A673 (cell line): ENCODE data around the gene ECI1. TPM values are rescaled to one million over a fixed set of nuclear protein-coding genes. Genes with fewer than 3 reads are reported as not detected.

Experiments
- BruUV-seq: library from RNA; stranded (reverse); fragments of 400-500 nt; replicated peaks from 2 replicates; lab custom pipeline; 2021; lab: Mats Ljungman, UMichigan
- CTCF ChIA-PET: fragments of 300-600 bp; sonication (Branson Sonifier 250); formaldehyde crosslinking; loops from one replicate; lab custom pipeline; 2022; ENCODE audit warnings: antibody characterized with exemption; lab: Charles Lee
- POLR2A ChIA-PET: fragments of 300-600 bp; sonication (Branson Sonifier 250); formaldehyde crosslinking; loops from one replicate; lab custom pipeline; 2022; ENCODE audit warnings: antibody characterized with exemption; ENCODE audit not compliant: low non-redundant PET; lab: Charles Lee
- DNase-seq: peaks from one replicate; pipeline ENCODE4 v3.0.0-alpha.2; 2015; ENCODE audit warnings: low spot score
- H3K27ac ChIP-seq: fragments of 200-600 bp; sonication (generic); 2 replicates; pipeline ENCODE4 v1.5.1; 2016; ENCODE audit warnings: mixed run types, low read depth, mild to moderate bottlenecking, mixed read lengths, antibody characterized with exemption, low read length; ENCODE audit not compliant: poor library complexity, severe bottlenecking
- H3K27me3 ChIP-seq: fragments of 200-600 bp; sonication (generic); replicated peaks from 2 replicates; pipeline ENCODE4 v1.6.1; 2017; ENCODE audit warnings: mixed run types, low read depth, mild to moderate bottlenecking, mixed read lengths, antibody characterized with exemption, low read length; ENCODE audit not compliant: insufficient read depth, poor library complexity
- H3K36me3 ChIP-seq: fragments of 200-600 bp; sonication (generic); 2 replicates; pipeline ENCODE4 v1.6.1; 2016; ENCODE audit warnings: mixed run types, mild to moderate bottlenecking, mixed read lengths, antibody characterized with exemption, low read length; ENCODE audit not compliant: insufficient read depth, poor library complexity, severe bottlenecking
- H3K4me1 ChIP-seq: fragments of 200-600 bp; sonication (generic); 2 replicates; pipeline ENCODE4 v1.6.1; 2017; ENCODE audit warnings: mixed run types, mild to moderate bottlenecking, mixed read lengths, antibody characterized with exemption, low read length; ENCODE audit not compliant: insufficient read depth, poor library complexity, severe bottlenecking
- H3K4me3 ChIP-seq: fragments of 200-600 bp; sonication (generic); 2 replicates; pipeline ENCODE4 v1.5.1; 2016; ENCODE audit warnings: low read depth, mixed run types, mild to moderate bottlenecking, mixed read lengths, low read length; ENCODE audit not compliant: poor library complexity, severe bottlenecking
- H3K9me3 ChIP-seq: fragments of 200-600 bp; sonication (generic); 2 replicates; pipeline ENCODE4 v1.6.1; 2016; ENCODE audit warnings: mixed run types, low read depth, mild to moderate bottlenecking, mixed read lengths, antibody characterized with exemption, low read length; ENCODE audit not compliant: poor library complexity, severe bottlenecking
- EZH2 ChIP-seq: fragments of 200-600 bp; sonication (generic); IDR thresholded peaks from 2 replicates; pipeline ENCODE4 v1.6.1; 2017; ENCODE audit warnings: borderline replicate concordance, low read depth, mild to moderate bottlenecking, mixed read lengths, antibody characterized with exemption, low read length; ENCODE audit not compliant: poor library complexity, severe bottlenecking
- intact Hi-C: fragments of 100-400 bp; cut with micrococcal nuclease; formaldehyde crosslinking; loops from one replicate; pipeline ENCODE4 v1.10.0; 2022; ENCODE audit not compliant: unreplicated experiment
- total RNA-seq: library from RNA; stranded (reverse); gene quantifications from 2 replicates; pipeline ENCODE4 v1.2.3, GENCODE V29; 2021
- TF ChIP-seq, protein P1 (sequence below): fragments of 300-800, 200-600 bp; sonication (generic); conservative IDR thresholded peaks from 2 replicates; pipeline ENCODE4 v1.5.1; 2017; ENCODE audit warnings: low read depth, mild to moderate bottlenecking, antibody characterized with exemption, low read length, moderate library complexity, mixed read lengths

Gene ECI1
- total RNA-seq, 1 experiment from 2014 or later, result 55.3 TPM

DNA sequence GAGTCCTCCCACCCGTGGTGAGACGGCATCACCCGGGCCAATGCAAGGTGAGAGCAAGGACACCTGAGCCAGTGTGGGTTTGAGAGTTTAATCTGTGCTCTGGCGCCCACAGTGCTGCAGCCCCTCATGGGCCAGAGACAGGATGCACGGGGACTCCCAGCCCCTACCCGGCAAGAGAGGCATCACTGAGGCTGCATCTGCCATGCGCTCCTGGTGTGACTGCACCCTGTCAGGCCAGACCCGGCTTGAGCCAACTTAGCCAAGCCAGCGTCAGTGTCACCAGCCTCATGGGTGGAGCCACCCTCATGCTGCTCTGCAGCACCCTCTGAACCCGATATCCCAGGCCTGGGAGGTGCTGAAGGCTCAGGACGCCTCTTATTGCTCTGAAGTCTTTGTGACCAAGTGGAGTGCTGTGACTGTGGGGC lies 39.5 kb downstream of the ECI1 start:
- Histone ChIP-seq H3K4me3 (no peak overlapping the region), H3K27me3 (no peaks in the 10 kb centered on the region), H3K9me3 (no peaks in the 10 kb centered on the region), H3K4me1 (peaks cover 13% of the 10 kb centered on the region), H3K27ac (no peak overlapping the region), H3K36me3 (peaks cover 27% of the 10 kb centered on the region)
- CTCF ChIA-PET, result no interaction called here
- no peak for DNase-seq
- BruUV-seq, result no TSS peak
- TF ChIP-seq EZH2, result no peak
- TF ChIP-seq, protein P1, sequence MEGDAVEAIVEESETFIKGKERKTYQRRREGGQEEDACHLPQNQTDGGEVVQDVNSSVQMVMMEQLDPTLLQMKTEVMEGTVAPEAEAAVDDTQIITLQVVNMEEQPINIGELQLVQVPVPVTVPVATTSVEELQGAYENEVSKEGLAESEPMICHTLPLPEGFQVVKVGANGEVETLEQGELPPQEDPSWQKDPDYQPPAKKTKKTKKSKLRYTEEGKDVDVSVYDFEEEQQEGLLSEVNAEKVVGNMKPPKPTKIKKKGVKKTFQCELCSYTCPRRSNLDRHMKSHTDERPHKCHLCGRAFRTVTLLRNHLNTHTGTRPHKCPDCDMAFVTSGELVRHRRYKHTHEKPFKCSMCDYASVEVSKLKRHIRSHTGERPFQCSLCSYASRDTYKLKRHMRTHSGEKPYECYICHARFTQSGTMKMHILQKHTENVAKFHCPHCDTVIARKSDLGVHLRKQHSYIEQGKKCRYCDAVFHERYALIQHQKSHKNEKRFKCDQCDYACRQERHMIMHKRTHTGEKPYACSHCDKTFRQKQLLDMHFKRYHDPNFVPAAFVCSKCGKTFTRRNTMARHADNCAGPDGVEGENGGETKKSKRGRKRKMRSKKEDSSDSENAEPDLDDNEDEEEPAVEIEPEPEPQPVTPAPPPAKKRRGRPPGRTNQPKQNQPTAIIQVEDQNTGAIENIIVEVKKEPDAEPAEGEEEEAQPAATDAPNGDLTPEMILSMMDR, result no peak
- intact Hi-C loops, result loop anchor here (10.0 kb wide), 1 partner anchor 207 kb away; the partner anchor contains the start of gene ZNF598
- POLR2A ChIA-PET, result no interaction called here

DNA sequence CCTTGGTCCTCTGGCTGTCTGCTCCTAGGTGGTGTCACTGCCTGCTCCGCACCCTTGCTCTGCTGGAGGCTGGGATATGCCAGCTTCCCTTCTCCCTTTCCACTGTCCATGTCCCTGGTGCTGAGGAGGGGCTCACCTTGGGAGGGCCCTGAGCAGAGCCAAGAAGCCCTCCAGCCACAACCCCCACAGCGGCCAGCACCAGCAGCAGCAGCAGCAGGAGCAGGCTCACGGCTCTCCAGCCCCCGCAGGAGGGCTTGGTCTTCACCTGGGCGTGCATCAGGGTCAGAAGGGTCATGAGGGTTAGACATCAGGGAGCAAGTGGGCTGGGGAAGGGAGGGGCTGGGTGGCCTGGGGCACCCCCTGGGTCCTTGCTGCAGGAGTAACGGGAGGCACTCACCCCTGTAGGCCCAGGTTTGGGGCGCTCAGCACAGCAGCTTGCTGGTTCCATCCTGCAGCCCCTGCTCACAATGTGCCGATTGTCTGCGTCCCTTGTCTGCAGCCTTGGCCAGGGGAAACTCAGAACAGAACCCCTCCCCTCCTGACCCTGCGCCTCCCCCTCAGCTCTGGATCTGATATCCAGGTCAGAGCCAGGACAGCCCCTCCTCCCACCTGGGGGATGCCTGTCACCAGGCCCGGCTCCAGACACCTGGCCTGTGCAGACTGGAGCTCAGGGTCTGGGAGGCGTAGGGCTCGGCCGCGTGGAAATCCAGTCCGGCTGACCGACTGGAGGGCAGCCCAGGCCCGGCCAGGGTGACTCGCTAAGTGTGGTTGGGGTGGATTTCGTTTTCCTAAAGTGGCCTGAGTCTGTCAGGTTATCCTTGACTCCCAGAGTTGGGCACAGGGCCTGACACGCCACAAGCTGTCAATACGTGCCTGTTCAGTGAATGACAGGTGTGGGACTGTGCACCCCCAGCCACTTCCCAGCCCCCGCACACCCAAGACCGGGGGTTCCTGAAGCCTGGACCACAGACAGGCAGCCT lies 40.7 kb downstream of the ECI1 start, which contains the start of gene BRICD5:
TSS of gene BRICD5 (minus strand) at position 478 of the 980 bp plus-strand sequence. CDS start at position 448, 30 bp downstream.
- ChIA-PET CTCF (no interaction called here), POLR2A (interaction anchor here (0.6 kb wide), 1 partner anchor 55 kb away, joined by 9 read pairs; the partner anchor contains the start of gene TRAF7)
- H3K4me3 ChIP-seq, result no peak within 1 kb of the TSS
- no peak for DNase-seq
- TF ChIP-seq, protein P1, result no peak
- no peak for TF ChIP-seq EZH2
- intact Hi-C loops, result loop anchor here (10.0 kb wide), 1 partner anchor 206 kb away; the partner anchor contains the start of gene ZNF598
- no TSS peak for BruUV-seq
- peaks cover 31% of the 10 kb centered on the region for H3K36me3 ChIP-seq
- H3K27me3 ChIP-seq, result no peaks in the 10 kb centered on the region
- H3K9me3 ChIP-seq, result no peaks in the 10 kb centered on the region
- no peak within 1 kb of the TSS for H3K27ac ChIP-seq
- H3K4me1 ChIP-seq, result peaks cover 25% of the 10 kb centered on the region

DNA sequence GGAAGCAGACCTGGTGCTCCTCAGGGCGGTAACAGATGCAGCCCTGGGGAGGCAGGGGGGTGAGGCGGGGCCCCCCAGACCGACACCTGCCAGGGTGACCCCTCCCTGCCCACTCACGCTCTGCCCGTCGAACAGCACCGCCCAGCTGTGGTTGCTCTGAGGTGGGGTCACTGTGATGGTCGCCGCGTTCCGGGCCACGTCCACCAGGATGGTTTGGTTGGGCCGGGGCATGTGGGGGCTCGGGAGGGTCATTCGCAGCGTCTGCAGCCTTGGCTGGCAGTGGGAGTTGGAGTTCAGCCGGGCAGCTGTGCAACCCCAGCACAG lies 41.4 kb downstream of the ECI1 start:
- Histone ChIP-seq H3K36me3 (peaks cover 31% of the 10 kb centered on the region), H3K27me3 (no peaks in the 10 kb centered on the region), H3K9me3 (no peaks in the 10 kb centered on the region), H3K4me3 (no peak overlapping the region), H3K4me1 (peaks cover 25% of the 10 kb centered on the region), H3K27ac (no peak overlapping the region)
- ChIA-PET POLR2A (no interaction called here), CTCF (no interaction called here)
- no peak for DNase-seq
- no TSS peak for BruUV-seq
- intact Hi-C loops, result loop anchor here (10.0 kb wide), 1 partner anchor 205 kb away; the partner anchor contains the start of gene ZNF598
- TF ChIP-seq EZH2, result no peak
- TF ChIP-seq, protein P1, result no peak
